ENCODE measurements around the gene TIMP4.

The TIMP4 gene

GRCh38 chr3:12115849-12116248 is 42.9 kb downstream of the TIMP4 start:
- in situ Hi-C loops (cut with HindIII; ENCODE audit: low pct_ligation_motif_present, low sequenced_read_pairs) = no loop called here
- no peak for DNase-seq
- TF ChIP-seq CTCF (IDR thresholded peaks at IDR 0.05; ENCODE audit: low read depth, low read length, missing control alignments) = no peak
- Histone ChIP-seq H3K36me3 (replicated peaks) (no peaks in the 10 kb centered on the region), H3K27ac (no peak overlapping the region), H3K27me3 (replicated peaks) (no peaks in the 10 kb centered on the region), H3K4me3 (ENCODE audit: low read depth, low read length) (no peak overlapping the region)

DNA sequence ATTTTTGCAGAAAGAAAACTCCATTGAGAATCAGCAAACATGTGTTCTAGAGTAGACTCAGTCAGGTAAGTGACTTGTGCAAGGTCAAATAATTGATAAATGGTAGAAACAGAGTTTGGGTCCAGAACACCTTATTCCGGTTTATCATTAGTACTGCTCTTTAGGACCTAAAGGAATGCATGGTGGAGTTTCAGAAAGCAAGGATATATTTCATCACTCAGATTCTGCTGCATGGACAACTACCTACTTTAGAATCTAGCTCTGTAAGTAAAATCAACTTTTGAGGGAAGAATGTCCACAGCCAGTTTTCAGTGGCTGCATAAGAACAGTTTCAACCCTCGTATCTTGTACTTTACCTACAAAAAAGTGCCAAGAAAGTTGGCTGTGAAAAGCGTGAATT is 43.6 kb downstream of the TIMP4 start:
- in situ Hi-C loops (cut with HindIII; ENCODE audit: low pct_ligation_motif_present, low sequenced_read_pairs) = no loop called here
- no peak for DNase-seq
- H3K36me3 ChIP-seq (replicated peaks) = no peaks in the 10 kb centered on the region
- no peak for TF ChIP-seq CTCF (IDR thresholded peaks at IDR 0.05; ENCODE audit: low read depth, low read length, missing control alignments)
- H3K27me3 ChIP-seq (replicated peaks) = no peaks in the 10 kb centered on the region
- H3K27ac ChIP-seq = no peak overlapping the region
- H3K4me3 ChIP-seq (ENCODE audit: low read depth, low read length) = no peak overlapping the region

DNA sequence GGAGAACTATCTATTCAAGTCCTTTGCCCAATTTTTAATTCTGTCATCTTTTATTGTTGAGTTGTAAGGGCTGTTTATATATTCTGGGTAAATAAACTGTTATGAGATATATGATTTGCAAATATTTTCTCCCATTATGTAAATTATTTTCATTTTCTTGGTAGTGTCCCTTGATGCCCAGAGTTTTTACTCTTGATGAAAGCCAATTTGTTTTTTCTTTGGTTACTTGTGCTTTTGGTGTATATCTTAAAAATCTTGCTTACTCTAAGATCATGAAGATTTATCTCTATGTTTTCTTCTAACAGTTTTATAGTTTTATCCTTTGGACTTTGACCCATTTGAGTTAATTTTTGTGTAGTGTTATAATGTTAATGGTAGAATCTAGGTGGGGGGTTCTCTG is 44.5 kb downstream of the TIMP4 start:
- no peaks in the 10 kb centered on the region for H3K27me3 ChIP-seq (replicated peaks)
- no peak for DNase-seq
- no peak for TF ChIP-seq CTCF (IDR thresholded peaks at IDR 0.05; ENCODE audit: low read depth, low read length, missing control alignments)
- no peaks in the 10 kb centered on the region for H3K36me3 ChIP-seq (replicated peaks)
- in situ Hi-C loops (cut with HindIII; ENCODE audit: low pct_ligation_motif_present, low sequenced_read_pairs) = no loop called here
- no peak overlapping the region for H3K4me3 ChIP-seq (ENCODE audit: low read depth, low read length)
- H3K27ac ChIP-seq = no peak overlapping the region

- in situ Hi-C loops (cut with HindIII; ENCODE audit: low pct_ligation_motif_present, low sequenced_read_pairs) = no loop called here
- TF ChIP-seq CTCF (IDR thresholded peaks at IDR 0.05; ENCODE audit: low read depth, low read length, missing control alignments) = no peak
- no peak overlapping the region for H3K27ac ChIP-seq
These were observed 51.5 kb downstream of the TIMP4 start for GRCh38 chr3:12107071-12107713.

More at GRCh38 chr3:12107071-12107713, 51.5 kb downstream of the TIMP4 start:
- Histone ChIP-seq H3K36me3 (replicated peaks) (no peaks in the 10 kb centered on the region), H3K27me3 (replicated peaks) (no peaks in the 10 kb centered on the region), H3K4me3 (ENCODE audit: low read depth, low read length) (no peak overlapping the region)
- DNase-seq = no peak
